Hepatocyte (in vitro differentiated cells): Measurements from ENCODE around the gene PIK3R6. TPM values are rescaled to one million over a fixed set of nuclear protein-coding genes. Genes with fewer than 3 reads are reported as not detected.

Source experiments
- DNase-seq: peaks from one replicate; pipeline ENCODE4 v3.0.0-alpha.2; 2016; ENCODE audit warnings: low spot score
- H2AFZ ChIP-seq: fragments of 200-600 bp; sonication (generic); 2 replicates; pipeline ENCODE4 v1.6.0; 2016; ENCODE audit warnings: antibody characterized with exemption, mild to moderate bottlenecking
- H3K27ac ChIP-seq: fragments of 200-600 bp; sonication (generic); 2 replicates; pipeline ENCODE4 v1.5.1; 2016; ENCODE audit warnings: mild to moderate bottlenecking
- H3K27me3 ChIP-seq: fragments of 200-600 bp; sonication (generic); 2 replicates; pipeline ENCODE4 v1.6.1; 2016
- H3K36me3 ChIP-seq: fragments of 200-600 bp; sonication (generic); replicated peaks from 2 replicates; pipeline ENCODE4 v1.5.1; 2016; ENCODE audit warnings: low read depth; ENCODE audit not compliant: insufficient read depth
- H3K4me1 ChIP-seq: fragments of 200-600 bp; sonication (generic); 2 replicates; pipeline ENCODE4 v1.5.1; 2016; ENCODE audit warnings: mild to moderate bottlenecking, moderate library complexity; ENCODE audit not compliant: insufficient read depth
- H3K4me2 ChIP-seq: fragments of 200-600 bp; sonication (generic); 2 replicates; pipeline ENCODE4 v1.6.0; 2016
- H3K4me3 ChIP-seq: fragments of 200-600 bp; sonication (generic); 2 replicates; pipeline ENCODE4 v1.5.1; 2016; ENCODE audit warnings: mild to moderate bottlenecking
- H3K79me2 ChIP-seq: fragments of 200-600 bp; sonication (generic); 2 replicates; pipeline ENCODE4 v1.6.0; 2017; ENCODE audit warnings: mild to moderate bottlenecking
- H3K9me2 ChIP-seq: fragments of 200-600 bp; sonication (generic); replicated peaks from 2 replicates; pipeline ENCODE4 v1.6.0; 2017; ENCODE audit warnings: mild to moderate bottlenecking; ENCODE audit not compliant: insufficient read depth
- H3K9me3 ChIP-seq: fragments of 200-600 bp; sonication (generic); 2 replicates; pipeline ENCODE4 v1.5.1; 2016; ENCODE audit warnings: low read depth, mild to moderate bottlenecking
- H4K20me1 ChIP-seq: fragments of 200-600 bp; sonication (generic); 2 replicates; pipeline ENCODE4 v1.6.0; 2016; ENCODE audit warnings: mild to moderate bottlenecking; ENCODE audit not compliant: insufficient read depth, poor library complexity, severe bottlenecking
- EZH2 ChIP-seq: fragments of 200-600 bp; sonication (generic); IDR thresholded peaks from 2 replicates; pipeline ENCODE4 v1.6.1; 2016; ENCODE audit warnings: antibody characterized with exemption, mild to moderate bottlenecking, borderline replicate concordance
- EZH2phosphoT487 ChIP-seq: fragments of 200-600 bp; sonication (generic); IDR thresholded peaks from one replicate; pipeline ENCODE4 v1.6.1; 2018; ENCODE audit warnings: antibody characterized with exemption, mild to moderate bottlenecking, low read depth, moderate library complexity; ENCODE audit not compliant: unreplicated experiment, severe bottlenecking
- WGBS: methylation state at CpG from one replicate; pipeline ENCODE4 v1.1.6; 2016; ENCODE audit warnings: low lambda C conversion rate; ENCODE audit errors: missing lambda C conversion rate; 5-methylcytosine and 5-hydroxymethylcytosine counted together
- polyA plus RNA-seq: library from polyadenylated mRNA; unstranded; fragments of >200 nt; fragmentation: Nextera tagmentation; extraction: Ambion mirVana; gene quantifications from 2 replicates; pipeline ENCODE4 v1.2.1, GENCODE V29; 2016
- total RNA-seq: library from RNA; depleted of rRNA; stranded (reverse); fragments of >200 nt; gene quantifications from 2 replicates; pipeline ENCODE4 v1.2.3, GENCODE V29; 2014
- TF ChIP-seq, protein P1 (sequence below): fragments of 200-600 bp; sonication (generic); IDR thresholded peaks from 2 replicates; pipeline ENCODE4 v1.5.1; 2016; ENCODE audit warnings: antibody characterized with exemption, mild to moderate bottlenecking; ENCODE audit not compliant: poor library complexity

PIK3R6 gene
- total and polyA plus RNA-seq, 2 experiments from 2014 or later = 0.07 to 0.10 TPM

- H3K79me2 ChIP-seq = no peaks in the 10 kb centered on the region
- 60% methylated on average over 14 of the region's 15 CpGs for WGBS
- no peak overlapping the region for H3K27ac ChIP-seq
- H4K20me1 ChIP-seq = no peaks in the 10 kb centered on the region
- no peaks in the 10 kb centered on the region for H3K9me2 ChIP-seq
- peak overlapping the region; percentile 77 for H3K4me2 ChIP-seq
- no peak overlapping the region for H2AFZ ChIP-seq
- no peak overlapping the region for H3K4me3 ChIP-seq
- TF ChIP-seq EZH2 (no peak), EZH2phosphoT487 (no peak)
- TF ChIP-seq, protein P1, sequence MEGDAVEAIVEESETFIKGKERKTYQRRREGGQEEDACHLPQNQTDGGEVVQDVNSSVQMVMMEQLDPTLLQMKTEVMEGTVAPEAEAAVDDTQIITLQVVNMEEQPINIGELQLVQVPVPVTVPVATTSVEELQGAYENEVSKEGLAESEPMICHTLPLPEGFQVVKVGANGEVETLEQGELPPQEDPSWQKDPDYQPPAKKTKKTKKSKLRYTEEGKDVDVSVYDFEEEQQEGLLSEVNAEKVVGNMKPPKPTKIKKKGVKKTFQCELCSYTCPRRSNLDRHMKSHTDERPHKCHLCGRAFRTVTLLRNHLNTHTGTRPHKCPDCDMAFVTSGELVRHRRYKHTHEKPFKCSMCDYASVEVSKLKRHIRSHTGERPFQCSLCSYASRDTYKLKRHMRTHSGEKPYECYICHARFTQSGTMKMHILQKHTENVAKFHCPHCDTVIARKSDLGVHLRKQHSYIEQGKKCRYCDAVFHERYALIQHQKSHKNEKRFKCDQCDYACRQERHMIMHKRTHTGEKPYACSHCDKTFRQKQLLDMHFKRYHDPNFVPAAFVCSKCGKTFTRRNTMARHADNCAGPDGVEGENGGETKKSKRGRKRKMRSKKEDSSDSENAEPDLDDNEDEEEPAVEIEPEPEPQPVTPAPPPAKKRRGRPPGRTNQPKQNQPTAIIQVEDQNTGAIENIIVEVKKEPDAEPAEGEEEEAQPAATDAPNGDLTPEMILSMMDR = no peak
- no peaks in the 10 kb centered on the region for H3K36me3 ChIP-seq
- DNase-seq = no peak
- H3K27me3 ChIP-seq = peaks cover 13% of the 10 kb centered on the region
- no peaks in the 10 kb centered on the region for H3K9me3 ChIP-seq
- peaks cover 10% of the 10 kb centered on the region for H3K4me1 ChIP-seq
Measured at GRCh38 chr17:8799570-8800212, 67.8 kb downstream of the PIK3R6 start.

GRCh38 chr17:8798846-8799569 lies 68.5 kb downstream of the PIK3R6 start, which contains the start of gene MFSD6L:
MFSD6L (minus strand) TSS chr17:8799365; CDS start chr17:8799120, 245 bp downstream.
- Histone ChIP-seq H3K4me3 (no peak within 1 kb of the TSS), H3K4me1 (peaks cover 10% of the 10 kb centered on the region), H3K27me3 (peaks cover 18% of the 10 kb centered on the region), H2AFZ (peak within 1 kb of the TSS; percentile 49), H3K79me2 (no peaks in the 10 kb centered on the region), H3K9me2 (no peaks in the 10 kb centered on the region), H4K20me1 (no peaks in the 10 kb centered on the region), H3K9me3 (no peaks in the 10 kb centered on the region), H3K4me2 (peak within 1 kb of the TSS; percentile 77), H3K27ac (no peak within 1 kb of the TSS), H3K36me3 (no peaks in the 10 kb centered on the region)
- TF ChIP-seq, protein P1 = peak; percentile 18
- TF ChIP-seq EZH2phosphoT487 (no peak), EZH2 (no peak)
- DNase-seq = peak; percentile 85
- 11% methylated on average over 26 of the region's 62 CpGs for WGBS

DNA sequence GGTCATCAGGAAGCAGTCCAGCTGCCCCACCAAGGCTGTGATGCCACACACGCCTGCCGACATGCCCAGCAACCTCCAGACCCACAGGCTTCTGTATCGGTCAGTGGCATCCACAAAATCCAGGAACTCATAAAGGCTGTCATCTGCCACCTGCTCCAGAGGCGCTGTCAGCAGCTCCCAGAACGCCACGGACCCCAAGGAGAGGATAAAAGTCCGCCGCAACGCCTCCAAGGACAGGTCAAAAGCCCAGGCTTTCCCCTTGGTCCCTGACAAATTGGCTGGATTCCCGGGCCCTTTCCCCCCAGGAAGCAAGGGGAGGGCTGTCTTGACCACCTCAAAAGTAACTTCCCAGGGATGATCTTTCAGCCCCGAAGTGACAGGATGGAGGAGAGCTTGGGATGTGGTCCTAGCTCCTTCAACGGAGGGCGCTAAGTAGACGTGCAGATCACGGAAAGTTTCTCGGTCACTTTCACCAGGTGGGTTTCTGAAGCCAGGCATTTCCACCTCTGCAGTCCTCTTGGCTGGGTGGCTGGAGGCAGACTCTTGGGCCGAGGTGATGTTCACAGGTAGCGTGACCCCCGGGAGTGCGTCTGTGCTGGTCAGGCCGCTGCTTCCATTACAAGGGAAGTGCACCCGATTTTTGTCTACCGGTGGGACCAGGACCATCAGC lies 69.2 kb downstream of the PIK3R6 start:
- Histone ChIP-seq H3K79me2 (no peaks in the 10 kb centered on the region), H3K27ac (no peak overlapping the region), H3K4me3 (no peak overlapping the region), H3K9me3 (no peaks in the 10 kb centered on the region), H4K20me1 (no peaks in the 10 kb centered on the region), H3K9me2 (no peaks in the 10 kb centered on the region), H3K4me2 (peak overlapping the region; percentile 77), H3K4me1 (peaks cover 10% of the 10 kb centered on the region), H3K36me3 (no peaks in the 10 kb centered on the region), H3K27me3 (peaks cover 19% of the 10 kb centered on the region), H2AFZ (peak overlapping the region; percentile 49)
- 73% methylated on average over 23 of the region's 23 CpGs for WGBS
- TF ChIP-seq EZH2 = no peak
- TF ChIP-seq, protein P1 = no peak
- TF ChIP-seq EZH2phosphoT487 = no peak
- DNase-seq = no peak
